Metanephros (tissue), 2 donors: ENCODE measurements around the gene COA8. TPM values are rescaled to one million over a fixed set of nuclear protein-coding genes. Genes with fewer than 3 reads are reported as not detected.

Experiments
- small RNA-seq: library from RNA; depleted of rRNA; stranded (forward); fragments of <200 nt; gene quantifications from one replicate; pipeline ENCODE3, GENCODE V24; 2014; ENCODE audit warnings: low replicate concordance
- total RNA-seq: library from RNA; depleted of rRNA; stranded (reverse); fragments of >200 nt; gene quantifications from one replicate; pipeline ENCODE4 v1.2.3, GENCODE V29; 2014

The COA8 gene
- total RNA-seq, result 31.2 TPM

DNA sequence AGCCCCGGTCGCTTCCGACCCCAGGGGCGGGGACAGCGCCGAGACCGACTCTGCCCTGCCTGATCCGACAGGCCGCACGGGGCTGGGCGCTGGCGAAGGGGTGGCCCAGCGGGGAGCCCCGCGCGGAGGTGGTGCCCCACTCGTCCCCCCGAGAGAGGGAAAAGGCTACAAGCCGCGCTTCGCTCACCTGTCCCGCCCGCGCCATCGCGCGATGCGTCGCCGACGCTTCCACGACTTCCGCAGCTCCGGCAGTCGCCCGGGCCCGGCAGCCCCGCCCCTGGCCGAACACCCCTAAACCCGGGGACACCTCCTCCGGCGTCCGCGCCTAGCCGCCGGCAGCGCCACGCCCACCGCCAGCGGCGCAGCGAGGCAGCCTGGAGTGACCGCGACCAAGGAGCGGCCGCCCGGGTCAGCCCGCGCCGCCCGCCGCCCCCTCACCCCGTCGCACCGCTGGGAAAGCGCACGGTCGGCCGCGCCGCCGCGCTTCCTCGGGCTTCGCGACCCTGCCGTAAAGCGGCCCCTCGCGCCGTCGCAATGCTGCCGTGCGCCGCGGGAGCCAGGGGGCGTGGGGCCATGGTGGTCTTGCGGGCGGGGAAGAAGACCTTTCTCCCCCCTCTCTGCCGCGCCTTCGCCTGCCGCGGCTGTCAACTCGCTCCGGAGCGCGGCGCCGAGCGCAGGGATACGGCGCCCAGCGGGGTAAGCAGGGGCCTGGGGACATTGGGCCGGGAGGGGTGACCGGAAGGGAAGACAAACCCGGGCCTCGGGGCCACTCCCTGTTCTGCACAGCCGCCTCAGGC lies at the start of gene COA8, which contains the start of gene BAG5:
Gene COA8 (plus strand): TSS at position 532 of the 797 bp plus-strand sequence. CDS start 42 bp downstream, at position 574.
Gene BAG5 (minus strand): TSS at position 229 of the 797 bp plus-strand sequence. CDS start 1,493 bp downstream, outside the sequence.

GRCh38 chr14:103522649-103523574 lies 39.8 kb upstream of the COA8 start, which contains the start of gene CKB:
Gene CKB (minus strand): TSS chr14:103522830. CDS start chr14:103522493, 337 bp downstream.

DNA sequence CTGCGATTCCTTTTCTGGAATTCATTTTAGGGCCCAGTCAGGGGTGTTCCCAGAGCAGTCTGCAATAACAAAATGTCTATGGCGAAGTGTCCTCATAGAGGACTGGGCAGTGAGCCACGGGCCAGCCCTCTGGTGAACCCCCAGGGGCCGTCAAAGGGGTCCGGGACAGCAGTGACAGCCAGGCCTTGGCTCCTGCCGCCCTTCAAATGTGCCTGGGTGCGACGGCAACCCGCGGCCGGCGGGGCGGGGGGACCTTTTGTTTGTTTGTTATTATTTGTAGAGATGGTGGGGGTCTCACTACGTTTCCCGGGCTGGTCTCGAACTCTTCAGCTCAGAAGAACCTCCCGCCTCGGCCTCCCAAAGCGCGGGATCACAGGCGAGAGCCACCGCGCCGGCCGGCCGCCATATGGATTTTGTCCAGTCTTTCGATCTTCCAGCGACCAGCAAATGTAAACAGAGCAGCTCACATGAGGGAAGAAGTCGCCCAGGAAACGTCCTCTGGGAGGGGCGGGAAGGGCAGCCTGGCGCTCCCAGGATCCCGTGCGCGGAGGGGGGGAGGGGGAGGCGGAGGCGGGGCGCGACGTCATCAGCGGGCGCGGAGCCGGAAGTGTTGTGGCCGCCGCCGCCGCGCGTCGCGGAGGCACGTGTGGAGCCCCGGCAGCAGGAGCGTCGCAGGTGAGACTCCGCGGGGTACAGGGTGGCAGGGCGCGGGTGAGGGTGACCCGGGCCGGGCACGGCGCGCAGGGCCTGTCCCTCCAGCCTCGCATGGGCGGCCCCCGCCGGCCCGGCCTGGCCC lies 34.0 kb upstream of the COA8 start, which contains the start of gene TRMT61A:
Gene TRMT61A (plus strand): TSS at position 610 of the 796 bp plus-strand sequence. CDS start 783 bp downstream, outside the sequence.

DNA sequence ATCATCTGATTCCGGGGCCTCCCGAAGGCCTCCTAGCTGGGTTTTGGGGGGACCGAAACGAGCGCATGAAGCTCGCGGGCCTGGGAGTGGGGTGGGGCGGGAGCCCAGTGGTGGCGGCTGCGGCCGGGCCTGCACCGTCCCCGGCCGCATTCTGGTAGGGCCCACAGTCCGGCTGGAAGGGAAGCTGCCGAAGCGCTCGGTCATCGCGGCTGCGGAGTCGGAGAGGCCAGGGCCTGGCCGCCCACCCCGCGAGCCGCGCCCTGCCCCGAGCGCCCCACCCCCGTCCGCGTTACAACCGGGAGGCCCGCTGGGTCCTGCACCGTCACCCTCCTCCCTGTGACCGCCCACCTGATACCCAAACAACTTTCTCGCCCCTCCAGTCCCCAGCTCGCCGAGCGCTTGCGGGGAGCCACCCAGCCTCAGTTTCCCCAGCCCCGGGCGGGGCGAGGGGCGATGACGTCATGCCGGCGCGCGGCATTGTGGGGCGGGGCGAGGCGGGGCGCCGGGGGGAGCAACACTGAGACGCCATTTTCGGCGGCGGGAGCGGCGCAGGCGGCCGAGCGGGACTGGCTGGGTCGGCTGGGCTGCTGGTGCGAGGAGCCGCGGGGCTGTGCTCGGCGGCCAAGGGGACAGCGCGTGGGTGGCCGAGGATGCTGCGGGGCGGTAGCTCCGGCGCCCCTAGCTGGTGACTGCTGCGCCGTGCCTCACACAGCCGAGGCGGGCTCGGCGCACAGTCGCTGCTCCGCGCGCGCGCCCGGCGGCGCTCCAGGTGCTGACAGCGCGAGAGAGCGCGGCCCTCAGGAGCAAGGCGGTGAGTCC lies 66.1 kb downstream of the COA8 start, which contains the start of gene KLC1:
Gene KLC1 (plus strand): TSS at position 528 of the 819 bp plus-strand sequence. CDS start 25,354 bp downstream, outside the sequence.

Small RNA genes lying within 50 kb of the gene (small RNA-seq; reads per million reads assigned to genes)
- gene RNU4-68P (not detected), gene RNU7-160P (not detected)

Other genes starting within 250 kb of the COA8 start
- 133 TPM for gene EIF5, start 228.7 kb upstream of the COA8 start, total RNA-seq
- gene MARK3, start 177.5 kb upstream of the COA8 start, total RNA-seq, result 87.0 TPM
- 140 TPM for gene CKB, start 40.1 kb upstream of the COA8 start, total RNA-seq
- gene TRMT61A, start 33.8 kb upstream of the COA8 start, total RNA-seq, result 12.1 TPM
- 25.0 TPM for gene BAG5, start 303 bp upstream of the COA8 start, total RNA-seq
- 167 TPM for gene KLC1, start 66.3 kb downstream of the COA8 start, total RNA-seq
- 14.9 TPM for gene XRCC3, start 152.5 kb downstream of the COA8 start, total RNA-seq
- gene ZFYVE21, start 152.8 kb downstream of the COA8 start, total RNA-seq, result 74.3 TPM